ENCODE results near the gene MIEN1. TPM values are rescaled to one million over a fixed set of nuclear protein-coding genes. Genes with fewer than 3 reads are reported as not detected.

The MIEN1 gene
- total and polyA plus RNA-seq, 2 of the 13 experiments (the other 11 are each of a cell fraction or from before 2014, with no cell fraction given) = 40.6 to 56.6 TPM

- TF ChIP-seq ZNF318 (CRISPR knock-in tag; IDR thresholded peaks at IDR 0.05) = 0 out of 2 replicates have a peak, but pooled peaks have one; percentile 42
- TF ChIP-seq CEBPG (CRISPR knock-in tag; IDR thresholded peaks at IDR 0.05) = no peak
- no peak for TF ChIP-seq ATF7 (IDR thresholded peaks at IDR 0.05)
- TF ChIP-seq ATF7 (CRISPR knock-in tag; IDR thresholded peaks at IDR 0.05) = no peak
- TF ChIP-seq CAMTA2 (CRISPR knock-in tag; IDR thresholded peaks at IDR 0.05; ENCODE audit: borderline replicate concordance) = no peak
- no peak for TF ChIP-seq ZNF841 (CRISPR knock-in tag; IDR thresholded peaks at IDR 0.05; ENCODE audit: borderline replicate concordance)
- no peak for TF ChIP-seq HMGXB4 (CRISPR knock-in tag; IDR thresholded peaks at IDR 0.05; ENCODE audit: borderline replicate concordance in 1 of 2, low read depth in 1 of 2)
- TF ChIP-seq ZNF766 (CRISPR knock-in tag; IDR thresholded peaks at IDR 0.05; ENCODE audit: borderline replicate concordance) = no peak
- no peak for TF ChIP-seq MNT (IDR thresholded peaks at IDR 0.05)
- TF ChIP-seq FOSL1 (CRISPR knock-in tag; IDR thresholded peaks at IDR 0.05; ENCODE audit: borderline replicate concordance) = no peak
- no peak for TF ChIP-seq NAIF1 (CRISPR knock-in tag; IDR thresholded peaks at IDR 0.05; ENCODE audit: borderline replicate concordance)
- no peak for TF ChIP-seq MTA3 (CRISPR knock-in tag; IDR thresholded peaks at IDR 0.05)
- no peak for TF ChIP-seq GRHL1 (CRISPR knock-in tag; conservative IDR thresholded peaks at IDR 0.05)
- no peak for TF ChIP-seq SP5 (CRISPR knock-in tag; IDR thresholded peaks at IDR 0.05; ENCODE audit: borderline replicate concordance, low read depth)
- no peak for TF ChIP-seq ZNF550 (CRISPR knock-in tag; IDR thresholded peaks at IDR 0.05; ENCODE audit: borderline replicate concordance)
- no peak for TF ChIP-seq ZNF639 (CRISPR knock-in tag; conservative IDR thresholded peaks at IDR 0.05)
Observed at GRCh38 chr17:39688475-39688835, 41.9 kb downstream of the MIEN1 start (continued).

Measured in HepG2 (cell line).